Erythroblast (primary cell): Measurements from ENCODE around the gene TRIM14.
"Not testable (repeated sequence)": the region's sequence is repeated elsewhere in the genome, so short reads cannot be mapped to it uniquely, and the experiment has no call there.

ENCODE experiments used
- GATA1 ChIP-seq: IDR thresholded peaks from 2 replicates; pipeline ENCODE4 v1.6.1; 2011; ENCODE audit warnings: low read depth, mild to moderate bottlenecking, control low read depth, low read length, moderate library complexity
- POLR2A ChIP-seq: IDR thresholded peaks from 2 replicates; pipeline ENCODE4 v1.6.1; 2011; ENCODE audit warnings: mild to moderate bottlenecking, low read length

DNA sequence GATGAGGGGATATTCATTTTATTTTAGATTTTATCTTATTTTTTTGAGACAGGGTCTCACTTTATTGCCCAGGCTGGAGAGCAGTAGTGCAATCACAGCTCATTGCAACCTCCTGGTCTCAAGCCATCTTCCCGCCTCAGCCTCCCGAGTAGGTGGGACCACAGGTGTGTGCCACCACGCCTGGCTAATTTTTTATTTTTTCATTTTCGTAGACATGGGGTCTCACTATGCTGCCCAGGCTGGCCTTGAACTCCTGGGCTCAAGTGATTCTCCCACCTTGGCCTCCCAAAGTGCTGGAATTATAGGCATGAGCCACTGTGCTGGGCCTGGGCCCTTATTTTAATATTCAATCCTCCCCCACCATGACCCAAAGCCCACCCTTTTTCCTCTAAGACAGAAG lies 11.0 kb upstream of the TRIM14 start:
- not testable (repeated sequence) for TF ChIP-seq POLR2A, GATA1
